Ovary (tissue), 9 donors: Measurements from ENCODE around the gene HIPK3. TPM values are rescaled to one million over a fixed set of nuclear protein-coding genes. Genes with fewer than 3 reads are reported as not detected.

ENCODE experiments used
- DNase-seq, 5 donors: peaks; one replicate each; pipeline ENCODE4 v3.0.0-alpha.2; 2019 to 2020
- H3K27ac ChIP-seq, 2 donors: fragments of 200-600 bp; one replicate each; pipeline versions ENCODE4 v1.5.1 to v1.8.0; 2019 to 2022
- H3K27me3 ChIP-seq: fragments of 200-600 bp; one replicate; pipeline ENCODE4 v1.8.0; 2022
- H3K36me3 ChIP-seq: fragments of 200-600 bp; sonication (generic); one replicate; pipeline ENCODE4 v1.5.1; 2019
- H3K4me1 ChIP-seq: one replicate; pipeline ENCODE4 v1.8.1; 2013; ENCODE audit warnings: mild to moderate bottlenecking, moderate library complexity; ENCODE audit not compliant: insufficient read depth
- H3K4me3 ChIP-seq: fragments of 200-600 bp; sonication (generic); one replicate; pipeline ENCODE4 v1.5.1; 2017
- H3K9me3 ChIP-seq, 2 donors: fragments of 200-600 bp in 1 of 2; sonication (generic) in 1 of 2; one replicate each; pipeline versions ENCODE4 v1.5.1 to v1.8.1; 2013 to 2019; ENCODE audit warnings: mild to moderate bottlenecking in 1 of 2, moderate library complexity in 1 of 2
- EP300 ChIP-seq: sonication (generic); formaldehyde crosslinking; IDR thresholded peaks from one replicate; pipeline ENCODE4 v1.6.1; 2017; ENCODE audit warnings: antibody characterized with exemption
- POLR2A ChIP-seq: fragments of 450-650 bp; IDR thresholded peaks from one replicate; pipeline ENCODE4 v1.6.1; 2017; ENCODE audit warnings: antibody characterized with exemption, mild to moderate bottlenecking, moderate library complexity
- WGBS, 3 donors: extraction: QIAGEN DNeasy Blood & Tissue Kit in 1 of 3; methylation state at CpG; one replicate each; pipeline versions ENCODE4 v1.1.5 to v1.1.7; 2013 to 2017; 5-methylcytosine and 5-hydroxymethylcytosine counted together
- intact Hi-C, 4 donors: fragments of 100-400 bp; cut with DNase I; formaldehyde crosslinking; loops; one replicate each; pipeline versions ENCODE4 v1.11.0 to v1.15.1; 2022 to 2023
- polyA plus RNA-seq, 2 donors: library from polyadenylated mRNA; stranded (reverse); fragments of 200-250 nt in 1 of 2; fragments of 350-450 nt in 1 of 2; fragmentation: Illumina TruSeq in 1 of 2; extraction: RNeasy Lipid Tissue Mini Kit (QIAGEN cat#74804) in 1 of 2; gene quantifications; one replicate each; pipeline ENCODE4 v1.2.3, GENCODE V29; 2013 to 2014
- total RNA-seq, 7 donors: library from RNA; depleted of rRNA in 2 of 7; stranded (reverse); fragments of >200 nt in 2 of 7; fragmentation: NEBNext Ultra II Directional in 3 of 7; extraction: Animal tissue kit (Norgen Biotek cat#: 25700) in 3 of 7; gene quantifications; one replicate each; pipeline versions ENCODE4 v1.1.0 to v1.2.4, GENCODE V29; 2016 to 2023
- TF ChIP-seq, protein P1 (sequence below), 3 donors: fragments of 450-650 bp in 2 of 3; fragments of 200-600 bp in 1 of 3; IDR thresholded peaks; one replicate each; pipeline versions ENCODE4 v1.5.1 to v1.8.0; 2016 to 2022; ENCODE audit warnings: antibody characterized with exemption in 3 of 3, mild to moderate bottlenecking in 1 of 3
- donor health status: DM: no; HTN: no; CAD: no; lungs with moderate emphysema.
- donor health status: DM: no; HTN: no; CAD: no.
- donor health status: Bipolar disorder and iron deficiency.
- donor health status: DM: yes; HTN: yes; CAD: no.
- donor health status: DM: no; HTN: no; CAD: no.
- donor health status: DM: yes; HTN: yes; CAD: no.

The HIPK3 gene
- total and polyA plus RNA-seq, 9 donors = 28.0 to 252 (median 178) TPM

DNA sequence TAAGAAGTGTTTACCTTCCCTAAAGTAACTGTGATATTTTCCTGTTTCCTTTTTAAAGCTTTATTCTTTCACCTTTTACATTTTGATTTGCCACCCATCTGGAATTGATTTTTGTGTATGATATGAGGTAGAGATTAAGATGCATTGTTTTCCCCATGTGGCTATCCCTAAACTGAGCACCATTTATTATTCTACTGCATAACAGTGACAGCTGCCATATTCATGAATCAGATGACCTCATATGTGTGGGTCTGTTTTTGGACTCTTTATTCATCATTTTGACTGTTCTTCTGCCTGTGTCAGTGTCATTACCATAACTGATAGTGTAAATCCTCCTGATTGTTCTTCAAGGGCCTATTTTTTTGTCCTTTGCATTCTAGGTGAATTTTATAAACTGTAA, 50.8 kb downstream of the HIPK3 start:
- H3K4me3 ChIP-seq = no peak overlapping the region
- no peaks in the 10 kb centered on the region for H3K36me3 ChIP-seq
- H3K27ac ChIP-seq = no peak overlapping the region
- peaks cover 3% of the 10 kb centered on the region for H3K4me1 ChIP-seq
- no peaks in the 10 kb centered on the region for H3K9me3 ChIP-seq
- TF ChIP-seq, protein P1, sequence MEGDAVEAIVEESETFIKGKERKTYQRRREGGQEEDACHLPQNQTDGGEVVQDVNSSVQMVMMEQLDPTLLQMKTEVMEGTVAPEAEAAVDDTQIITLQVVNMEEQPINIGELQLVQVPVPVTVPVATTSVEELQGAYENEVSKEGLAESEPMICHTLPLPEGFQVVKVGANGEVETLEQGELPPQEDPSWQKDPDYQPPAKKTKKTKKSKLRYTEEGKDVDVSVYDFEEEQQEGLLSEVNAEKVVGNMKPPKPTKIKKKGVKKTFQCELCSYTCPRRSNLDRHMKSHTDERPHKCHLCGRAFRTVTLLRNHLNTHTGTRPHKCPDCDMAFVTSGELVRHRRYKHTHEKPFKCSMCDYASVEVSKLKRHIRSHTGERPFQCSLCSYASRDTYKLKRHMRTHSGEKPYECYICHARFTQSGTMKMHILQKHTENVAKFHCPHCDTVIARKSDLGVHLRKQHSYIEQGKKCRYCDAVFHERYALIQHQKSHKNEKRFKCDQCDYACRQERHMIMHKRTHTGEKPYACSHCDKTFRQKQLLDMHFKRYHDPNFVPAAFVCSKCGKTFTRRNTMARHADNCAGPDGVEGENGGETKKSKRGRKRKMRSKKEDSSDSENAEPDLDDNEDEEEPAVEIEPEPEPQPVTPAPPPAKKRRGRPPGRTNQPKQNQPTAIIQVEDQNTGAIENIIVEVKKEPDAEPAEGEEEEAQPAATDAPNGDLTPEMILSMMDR (IDR thresholded peaks at IDR 0.05) = no peak
- TF ChIP-seq EP300 = no peak
- TF ChIP-seq POLR2A = no peak
- intact Hi-C loops = no loop called here
- no peaks in the 10 kb centered on the region for H3K27me3 ChIP-seq
- no peak for DNase-seq

DNA sequence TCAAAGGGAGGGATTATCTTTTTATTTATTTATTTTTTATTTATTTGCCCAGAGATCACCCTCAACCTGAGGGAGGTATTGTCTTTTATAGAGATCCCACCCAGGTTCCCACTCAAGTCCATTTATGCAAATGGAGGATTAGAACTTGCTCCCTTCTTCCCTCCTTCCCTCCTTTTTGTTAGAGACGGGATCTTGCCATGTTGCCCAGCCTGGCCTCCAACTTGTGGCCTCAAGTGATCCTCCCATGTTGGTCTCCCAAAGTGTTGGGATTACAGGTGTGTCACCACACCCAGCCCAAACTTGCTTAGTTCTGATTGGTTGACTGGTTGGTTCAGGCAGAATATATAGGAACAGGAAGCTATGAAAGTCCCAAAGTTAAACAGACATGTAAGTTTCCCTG, 51.9 kb downstream of the HIPK3 start:
- 91 to 100% (median 100%) methylated on average over 1 of the region's 1 CpG for WGBS, 3 donors
- no peaks in the 10 kb centered on the region for H3K36me3 ChIP-seq
- no peak for DNase-seq
- intact Hi-C loops = no loop called here
- no peak overlapping the region for H3K27ac ChIP-seq
- H3K9me3 ChIP-seq = no peaks in the 10 kb centered on the region
- no peak overlapping the region for H3K4me3 ChIP-seq
- peaks cover 6% of the 10 kb centered on the region for H3K4me1 ChIP-seq
- H3K27me3 ChIP-seq = no peaks in the 10 kb centered on the region
- TF ChIP-seq POLR2A (no peak), EP300 (no peak)
- TF ChIP-seq, protein P1 (IDR thresholded peaks at IDR 0.05) = no peak

DNA sequence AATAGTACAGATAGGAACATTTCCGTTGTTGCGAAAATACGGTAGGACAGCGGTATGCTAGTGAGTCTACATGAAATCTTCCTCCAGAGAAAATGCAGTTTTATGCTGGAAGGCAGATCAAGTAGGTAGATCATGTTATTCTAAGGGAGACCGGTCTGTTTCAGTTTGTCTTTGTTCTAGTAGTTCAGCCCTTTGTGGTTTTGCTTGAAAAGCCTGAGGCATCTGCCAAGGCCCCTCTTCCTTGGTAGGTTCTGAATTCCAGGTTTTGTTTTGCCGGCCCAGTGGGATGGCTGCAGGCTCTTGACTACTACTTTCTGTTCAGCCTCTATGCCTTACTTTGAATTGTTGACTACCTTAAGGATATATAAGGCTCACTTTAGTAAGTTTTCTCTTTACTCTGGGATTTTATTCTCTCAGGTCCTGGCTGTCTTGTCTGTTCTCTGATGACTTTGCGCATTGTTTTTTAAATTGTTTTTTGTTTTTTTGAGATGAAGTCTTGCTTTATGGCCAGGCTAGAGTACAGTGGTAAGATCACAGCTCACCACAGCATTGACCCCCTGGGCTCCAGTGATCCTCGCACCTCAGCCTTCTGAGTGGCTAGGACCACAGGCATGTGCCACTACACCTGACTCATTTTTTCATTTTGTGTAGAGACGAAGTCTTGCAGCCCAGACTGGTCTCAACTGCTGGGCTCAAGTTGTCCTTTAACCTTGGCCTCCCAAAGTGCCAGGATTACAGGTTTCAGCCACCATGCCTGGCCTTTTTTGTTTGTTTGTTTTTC, 53.7 kb downstream of the HIPK3 start:
- 85 to 93% (median 90%) methylated on average over 9 of the region's 9 CpGs for WGBS, 3 donors
- no peak overlapping the region for H3K4me3 ChIP-seq
- H3K9me3 ChIP-seq = no peaks in the 10 kb centered on the region
- no peak for DNase-seq
- H3K27me3 ChIP-seq = no peaks in the 10 kb centered on the region
- peaks cover 8% of the 10 kb centered on the region for H3K4me1 ChIP-seq
- no peaks in the 10 kb centered on the region for H3K36me3 ChIP-seq
- intact Hi-C loops = loop anchor here in 1 of 4 donors (10.0 kb wide), 1 partner anchor 46 kb away; no protein-coding TSS in a partner anchor
- no peak overlapping the region for H3K27ac ChIP-seq
- TF ChIP-seq EP300 (no peak), POLR2A (no peak)
- TF ChIP-seq, protein P1 (IDR thresholded peaks at IDR 0.05) = no peak

DNA sequence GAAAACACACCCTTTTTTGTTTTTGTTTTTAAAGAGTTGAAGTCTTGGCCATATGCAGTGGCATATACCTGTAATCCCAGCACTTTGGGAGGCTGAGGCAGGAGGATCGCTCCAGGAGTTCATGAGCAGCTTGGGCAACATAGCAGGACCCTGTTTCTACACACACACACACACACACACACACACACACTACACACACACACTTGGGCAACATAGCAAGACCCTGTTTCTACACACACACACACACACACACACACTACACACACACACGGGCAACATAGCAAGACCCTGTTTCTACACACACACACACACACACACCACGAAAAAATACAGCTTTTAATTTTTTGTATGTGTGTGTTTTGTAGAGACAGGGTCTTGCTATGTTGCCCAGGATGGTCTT, 54.5 kb downstream of the HIPK3 start:
- H3K9me3 ChIP-seq = no peaks in the 10 kb centered on the region
- H3K27ac ChIP-seq = no peak overlapping the region
- no peak for DNase-seq
- peaks cover 9% of the 10 kb centered on the region for H3K4me1 ChIP-seq
- WGBS, 3 donors = 62 to 87% (median 84%) methylated on average over 3 of the region's 3 CpGs
- intact Hi-C loops = loop anchor here in 1 of 4 donors (10.0 kb wide), 1 partner anchor 47 kb away; no protein-coding TSS in a partner anchor
- H3K36me3 ChIP-seq = no peaks in the 10 kb centered on the region
- TF ChIP-seq, protein P1 (IDR thresholded peaks at IDR 0.05) = no peak
- TF ChIP-seq POLR2A (no peak), EP300 (no peak)
- H3K27me3 ChIP-seq = no peaks in the 10 kb centered on the region
- no peak overlapping the region for H3K4me3 ChIP-seq
